CD1c-positive myeloid dendritic cell (primary cell): ENCODE results near the gene CERS6.

Source experiments
- DNase-seq: peaks from one replicate; pipeline ENCODE4 v3.0.0-alpha.2; 2016; ENCODE audit errors: extremely low spot score

The CERS6 gene

DNA sequence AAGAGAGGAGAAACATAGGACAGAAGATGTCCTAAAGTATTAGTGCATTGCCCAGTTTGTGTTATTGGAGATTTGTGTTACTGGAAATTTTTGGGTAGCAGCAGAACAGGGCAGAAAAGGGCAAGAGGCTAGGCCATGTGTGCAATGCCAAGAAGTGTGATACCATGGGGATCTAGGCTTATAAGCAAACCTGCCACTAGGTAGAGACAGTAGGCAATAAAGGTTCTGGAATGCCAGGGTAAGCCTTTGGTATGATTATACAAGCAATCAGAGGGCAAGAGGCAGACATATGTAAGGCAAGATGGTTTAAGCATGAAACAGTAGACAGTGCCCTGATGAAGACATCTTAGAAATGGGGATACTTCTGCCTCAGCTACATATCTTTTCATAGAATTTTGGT, 12.3 kb upstream of the CERS6 start:
- DNase-seq = no peak

DNA sequence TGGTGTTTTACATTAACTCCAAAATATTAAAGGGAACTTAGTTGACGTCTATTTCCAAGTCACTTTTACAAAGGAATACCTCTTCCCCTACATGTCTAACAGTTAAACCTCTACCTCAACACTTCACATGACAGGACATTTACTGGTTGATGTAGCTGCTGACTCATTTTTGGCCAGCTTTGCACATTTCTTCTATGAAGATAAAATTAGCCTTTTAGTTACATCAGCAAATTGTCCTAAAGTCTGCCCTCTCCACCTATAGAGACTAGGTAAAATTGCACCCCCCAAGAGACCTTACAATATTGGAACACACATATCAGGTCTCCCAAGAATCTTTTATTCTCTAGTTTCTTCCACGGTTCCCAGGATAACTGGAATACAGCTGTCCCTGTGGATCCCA, 10.1 kb upstream of the CERS6 start:
- DNase-seq = no peak

DNA sequence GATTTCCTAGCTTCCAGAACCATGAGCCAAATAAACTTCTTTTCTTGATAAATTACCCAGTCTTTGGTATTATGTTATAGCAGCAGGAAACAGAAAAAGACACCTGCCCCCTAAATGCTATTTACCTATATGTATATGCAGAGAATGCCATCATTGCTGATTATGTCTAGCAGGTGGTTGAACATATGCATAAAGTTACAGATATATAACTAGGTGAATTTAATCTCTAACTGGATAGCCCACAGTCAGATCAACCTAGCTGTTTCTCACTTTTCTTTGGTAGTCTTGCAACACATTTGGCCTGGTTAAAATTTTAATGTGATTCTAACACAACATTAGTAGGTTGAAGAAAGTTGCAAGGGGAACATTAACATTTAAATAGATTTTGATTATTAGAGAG, 7.1 kb upstream of the CERS6 start:
- no peak for DNase-seq

DNA sequence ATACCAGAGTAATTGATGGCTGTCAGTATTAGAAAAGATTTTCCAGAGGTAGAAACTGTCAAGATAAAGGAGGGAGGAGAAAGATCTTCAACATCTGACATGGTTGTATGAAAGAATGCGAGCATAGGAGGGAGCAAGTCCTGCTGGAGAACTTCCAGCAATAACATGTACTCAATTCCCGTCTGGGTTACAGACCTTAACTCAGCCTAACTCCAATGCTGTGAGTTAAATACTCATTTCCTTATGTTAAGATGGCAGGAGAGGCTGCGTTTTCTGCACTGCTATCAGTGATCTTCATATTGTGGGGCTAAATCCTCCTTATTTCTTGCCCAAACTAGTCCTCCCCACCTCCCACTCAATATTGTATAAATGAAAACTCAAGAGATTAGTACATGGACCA, 6.7 kb upstream of the CERS6 start:
- DNase-seq = no peak

DNA sequence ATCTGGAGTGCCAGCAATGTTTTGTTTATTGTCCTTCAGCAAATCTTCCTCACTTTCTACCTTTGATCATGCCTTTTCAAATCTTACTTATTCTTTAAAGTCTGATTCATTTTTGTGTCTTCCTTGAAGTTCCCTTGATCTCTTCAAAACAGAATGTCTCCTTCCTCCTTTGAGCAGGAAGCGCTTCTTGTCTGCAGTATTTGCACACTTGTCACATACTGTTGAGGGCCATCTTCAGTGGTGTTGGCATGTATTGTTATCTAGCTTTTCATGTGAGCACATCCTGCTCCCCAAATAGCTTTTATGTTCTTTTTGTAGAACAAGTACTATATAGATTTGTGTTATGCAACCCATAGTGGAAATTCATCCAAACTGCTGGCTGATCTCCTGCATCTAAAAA, 5.9 kb upstream of the CERS6 start:
- no peak for DNase-seq

DNA sequence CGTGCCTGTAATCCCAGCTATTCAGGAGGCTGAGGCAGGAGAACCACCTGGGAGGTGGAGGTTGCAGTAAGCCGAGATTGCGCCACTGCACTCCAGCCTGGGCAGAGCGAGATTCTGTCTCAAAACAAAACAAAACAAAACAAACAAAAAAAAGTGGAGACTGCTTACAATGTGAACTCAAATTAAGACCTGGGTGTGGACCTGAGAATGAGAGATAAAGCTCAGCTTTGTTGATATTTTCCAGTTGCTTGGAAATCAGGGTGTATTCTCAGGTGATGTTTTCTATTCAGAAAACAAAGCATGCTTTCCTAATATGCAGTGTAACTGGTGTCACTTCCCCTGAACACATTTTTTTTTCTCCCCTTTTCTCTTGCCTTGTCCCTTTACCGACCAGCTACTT, 5.3 kb upstream of the CERS6 start:
- DNase-seq = no peak

DNA sequence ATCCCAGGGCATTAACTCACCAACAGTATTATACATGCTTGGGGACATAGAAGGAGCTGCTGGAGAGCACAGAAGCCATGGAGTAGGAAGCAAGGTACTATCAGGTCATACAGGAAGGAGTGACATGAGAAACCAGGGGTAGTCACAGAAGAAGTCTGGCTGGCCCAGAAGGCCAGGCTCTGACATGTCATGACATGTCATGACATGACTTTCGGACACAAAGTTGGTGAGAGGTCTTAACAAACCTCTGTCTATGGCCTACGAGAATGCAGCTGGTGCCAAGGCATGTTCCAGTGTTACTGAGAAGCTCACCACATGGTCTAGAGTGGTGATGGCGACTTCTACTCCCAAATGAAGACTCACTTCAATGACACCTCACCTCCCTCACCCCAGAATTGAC, 3.3 kb upstream of the CERS6 start:
- no peak for DNase-seq

DNA sequence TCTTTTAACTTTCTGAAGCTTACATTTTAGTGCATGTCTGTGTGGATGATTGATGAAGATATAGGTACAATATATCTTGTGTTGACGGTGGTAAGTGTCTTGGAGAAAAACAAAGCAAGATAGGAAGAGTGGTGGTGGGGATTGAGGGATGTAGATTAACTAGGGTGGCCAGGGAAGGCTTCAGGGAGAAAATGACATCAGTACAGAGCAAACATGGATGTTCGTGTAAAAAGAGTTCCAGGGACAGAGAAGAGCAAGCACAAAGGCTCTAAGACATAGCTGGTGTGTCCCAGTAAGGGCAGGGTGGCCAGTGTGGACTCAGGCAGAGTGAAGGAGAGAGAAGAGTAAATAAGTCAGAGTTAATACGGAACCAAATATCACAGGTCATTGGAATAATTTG, 2.7 kb upstream of the CERS6 start:
- DNase-seq = no peak

DNA sequence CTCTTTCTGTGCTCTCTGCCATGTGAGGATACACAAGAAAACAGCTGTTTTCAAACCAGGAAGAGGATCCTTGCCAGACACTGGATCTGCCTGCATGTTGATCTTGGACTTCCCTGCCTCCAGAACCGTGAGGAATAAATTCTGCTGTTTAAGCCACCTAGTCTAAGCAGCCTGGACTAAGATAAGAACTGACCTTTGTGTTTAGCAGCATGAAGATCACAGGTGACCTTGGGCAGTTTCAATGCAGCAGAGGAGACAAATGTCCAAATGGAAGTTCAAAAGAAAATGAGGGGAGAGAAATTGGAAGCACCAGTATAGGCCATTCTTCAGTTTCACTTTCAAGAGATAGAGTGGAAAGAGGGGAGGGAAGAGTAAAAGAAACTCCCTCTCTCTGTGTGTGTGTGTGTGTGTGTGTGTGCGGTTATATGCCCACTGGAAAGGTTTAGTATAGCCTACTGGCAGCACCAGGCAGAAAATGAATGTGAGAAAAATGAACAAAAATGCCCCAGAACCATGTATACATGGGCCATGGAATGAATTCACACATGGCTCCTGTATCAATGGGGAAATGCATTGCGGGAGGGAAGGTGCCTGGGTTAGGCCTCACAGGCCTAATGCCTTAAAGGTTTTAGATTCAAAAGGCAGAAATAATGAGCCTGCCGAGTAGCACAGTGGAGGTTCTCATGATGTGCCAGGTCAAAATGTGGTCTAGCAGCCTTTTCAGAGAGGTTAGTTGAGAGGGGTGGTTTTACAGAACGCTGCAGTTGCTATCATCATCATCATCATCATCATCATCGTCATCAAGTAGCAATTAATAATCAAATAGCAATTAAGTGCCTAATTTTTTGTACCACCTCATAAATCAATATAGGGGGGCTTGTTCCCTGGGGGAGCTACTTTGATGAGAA, 1.1 kb upstream of the CERS6 start:
- peak; percentile 17 for DNase-seq

DNA sequence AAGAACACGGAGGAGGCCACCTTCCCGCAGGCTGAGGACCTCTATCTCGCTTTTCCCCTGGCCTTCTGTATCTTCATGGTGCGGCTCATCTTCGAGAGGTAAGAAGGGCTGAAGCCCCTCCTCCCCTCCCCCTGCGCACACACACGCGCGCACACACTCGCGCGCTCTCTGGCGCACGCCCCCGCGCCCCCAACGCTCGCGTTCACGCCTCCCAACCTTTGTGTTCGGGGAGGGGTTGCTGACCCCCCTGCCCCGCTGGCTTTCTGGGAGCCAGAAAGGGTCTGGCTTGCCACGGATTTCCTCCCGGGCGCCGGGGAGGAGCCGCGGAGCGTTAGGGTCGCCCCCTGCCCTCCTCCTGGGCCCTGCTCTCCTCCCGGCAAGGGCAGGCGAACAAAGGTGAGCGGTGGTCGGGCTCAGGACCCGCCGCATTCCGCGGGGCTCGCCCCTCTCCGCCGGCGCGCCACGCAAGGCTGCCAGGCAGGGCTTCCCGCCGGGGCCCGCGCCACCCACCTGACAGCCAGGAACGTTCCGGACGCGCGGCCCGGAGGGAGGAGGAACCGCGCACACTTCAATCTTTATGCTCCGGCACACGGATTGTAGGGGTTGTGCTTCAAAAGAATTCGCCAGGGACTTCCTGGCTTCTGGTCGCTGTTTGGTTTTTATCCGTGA, 583 bp downstream of the CERS6 start:
- peak; percentile 58 for DNase-seq

DNA sequence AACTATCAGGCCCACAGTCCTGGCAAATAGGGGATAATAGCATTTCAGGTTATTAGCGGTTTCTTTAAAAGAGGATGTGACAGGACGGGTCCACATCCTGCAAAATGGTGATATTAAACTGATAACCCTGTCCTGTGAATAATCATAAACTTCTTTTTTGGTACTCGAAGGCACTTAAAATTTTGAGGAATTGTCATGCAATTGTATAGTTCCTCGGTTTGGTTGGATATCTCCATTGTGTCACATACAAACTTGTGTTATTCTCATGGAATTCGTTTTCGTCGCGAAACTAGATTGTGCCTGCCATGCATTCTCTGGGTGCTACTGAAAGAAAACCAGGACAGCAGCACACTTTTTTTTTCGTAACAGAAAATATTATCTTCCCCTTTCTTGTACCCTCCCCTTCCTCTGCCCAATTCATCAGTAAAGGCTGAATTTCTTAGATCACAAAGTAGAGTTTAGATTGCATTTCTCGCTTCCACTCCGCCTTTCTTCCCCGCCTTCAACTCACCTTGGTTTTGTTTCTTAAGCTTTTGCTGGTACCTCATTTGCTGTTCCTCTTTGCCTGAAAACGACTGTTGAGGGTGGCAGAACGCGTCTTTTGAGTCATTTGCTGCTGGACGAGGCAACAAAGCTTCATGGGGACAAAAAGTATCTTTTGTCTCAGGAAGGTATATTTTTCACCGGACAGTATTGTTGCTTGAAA, 1.3 kb downstream of the CERS6 start:
- peak; percentile 59 for DNase-seq

DNA sequence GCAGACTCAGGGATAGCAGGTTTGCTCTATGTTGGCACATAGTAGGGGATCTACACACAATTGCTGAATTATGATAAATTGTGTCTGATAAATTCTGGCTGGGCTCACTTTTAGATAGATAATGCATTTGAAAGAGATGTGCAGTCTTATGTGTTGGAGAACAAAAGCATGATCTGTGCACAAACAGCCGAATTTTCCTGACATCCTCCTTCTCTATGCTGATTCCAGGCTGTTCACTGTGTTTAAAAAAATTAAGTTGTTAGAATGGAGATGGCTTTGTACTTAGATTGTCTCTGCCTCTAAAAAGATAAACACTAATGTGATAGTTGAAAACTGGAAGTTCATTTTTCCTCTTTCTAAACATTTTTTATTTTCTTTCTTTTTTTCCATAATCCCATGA, 2.1 kb downstream of the CERS6 start:
- no peak for DNase-seq

DNA sequence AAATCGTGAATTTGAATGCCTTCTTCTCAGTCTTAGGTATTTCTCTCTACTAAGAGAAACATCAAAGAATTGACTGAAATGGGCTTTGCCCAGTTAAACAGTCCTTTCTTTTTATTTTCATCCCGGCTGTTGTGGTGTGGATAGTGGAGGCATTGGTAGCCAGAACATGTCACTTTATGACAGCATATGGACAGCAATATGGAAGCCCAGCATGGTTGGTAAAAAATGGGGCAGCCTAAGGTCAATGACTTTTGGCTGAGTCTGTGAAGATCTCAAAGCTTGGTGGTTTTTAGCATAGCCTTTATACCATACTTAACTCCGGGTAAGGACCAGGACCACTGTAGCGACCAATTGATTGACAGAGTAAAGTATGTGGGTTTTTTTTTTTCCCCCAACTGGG, 3.2 kb downstream of the CERS6 start:
- no peak for DNase-seq

DNA sequence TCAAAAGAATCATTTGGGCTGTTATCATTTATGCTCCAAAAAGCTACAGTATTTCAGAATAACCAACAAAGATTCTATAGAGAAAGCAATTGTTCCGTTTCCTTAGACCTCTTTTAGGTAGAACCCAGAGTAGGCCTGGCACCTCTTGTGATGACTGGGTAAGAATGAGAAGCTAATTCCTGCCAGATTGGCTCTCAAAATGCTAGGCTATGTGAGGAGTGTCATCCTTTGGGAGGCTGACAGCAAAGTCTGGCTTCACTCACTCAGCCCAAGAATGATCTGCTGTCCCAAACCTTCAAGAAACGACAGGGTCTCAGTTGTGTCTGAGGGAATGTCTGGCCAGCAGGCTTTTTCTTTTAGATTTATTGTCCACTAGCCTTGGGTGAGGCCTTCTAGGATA, 4.5 kb downstream of the CERS6 start:
- no peak for DNase-seq

DNA sequence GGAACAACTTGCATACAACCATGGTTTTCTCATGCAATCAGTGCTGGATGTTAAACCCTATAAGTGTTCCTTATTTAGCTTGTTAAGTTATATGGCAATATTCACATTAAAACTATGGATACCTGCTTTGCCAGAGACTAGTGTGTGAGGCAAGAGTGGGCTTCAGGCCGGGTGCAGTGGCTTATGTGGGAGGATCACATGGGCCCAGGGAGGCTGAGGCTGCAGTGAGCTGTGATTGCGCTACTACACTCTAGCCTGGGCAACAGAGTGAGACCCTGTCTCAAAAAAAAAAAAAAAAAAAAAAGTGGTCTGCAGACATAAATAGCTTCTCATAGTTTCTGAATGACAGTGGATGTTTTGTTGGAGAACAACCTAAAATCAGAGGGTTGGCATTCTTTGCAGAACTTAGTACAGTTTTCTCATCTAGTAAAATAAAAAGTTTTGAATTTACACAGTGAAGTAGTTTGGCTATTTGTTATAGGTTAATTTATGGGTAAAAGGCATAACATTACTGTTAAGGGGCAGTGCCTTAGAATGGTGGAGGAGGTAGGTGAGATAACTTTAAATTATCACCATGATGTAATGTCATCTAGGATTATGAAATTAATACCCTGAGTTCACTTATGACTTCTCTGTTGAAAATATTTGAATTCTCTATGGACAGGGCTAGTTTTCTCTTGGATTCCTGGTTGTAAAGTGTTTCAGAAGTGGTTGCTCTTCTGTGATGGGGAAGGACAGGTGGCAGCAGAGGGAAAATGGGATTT, 5.3 kb downstream of the CERS6 start:
- DNase-seq = no peak

DNA sequence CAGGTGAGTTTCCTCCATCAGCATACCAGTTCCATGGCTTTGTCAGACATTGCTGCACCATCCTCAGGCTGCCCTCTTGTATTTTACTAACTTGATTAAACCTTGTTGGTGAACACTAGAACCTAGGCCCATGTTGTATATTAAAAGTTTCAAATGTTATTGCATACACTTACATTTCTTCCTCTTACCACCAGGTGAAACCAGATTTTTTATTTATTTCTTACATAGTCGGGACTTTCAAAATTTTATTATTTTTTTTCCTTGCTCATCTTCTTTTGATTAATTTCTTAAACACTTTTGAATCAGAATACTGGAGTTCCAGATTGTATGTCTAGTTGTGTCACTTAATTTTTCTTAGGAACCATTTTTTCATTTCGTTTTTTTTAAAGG, 5.9 kb downstream of the CERS6 start:
- no peak for DNase-seq

DNA sequence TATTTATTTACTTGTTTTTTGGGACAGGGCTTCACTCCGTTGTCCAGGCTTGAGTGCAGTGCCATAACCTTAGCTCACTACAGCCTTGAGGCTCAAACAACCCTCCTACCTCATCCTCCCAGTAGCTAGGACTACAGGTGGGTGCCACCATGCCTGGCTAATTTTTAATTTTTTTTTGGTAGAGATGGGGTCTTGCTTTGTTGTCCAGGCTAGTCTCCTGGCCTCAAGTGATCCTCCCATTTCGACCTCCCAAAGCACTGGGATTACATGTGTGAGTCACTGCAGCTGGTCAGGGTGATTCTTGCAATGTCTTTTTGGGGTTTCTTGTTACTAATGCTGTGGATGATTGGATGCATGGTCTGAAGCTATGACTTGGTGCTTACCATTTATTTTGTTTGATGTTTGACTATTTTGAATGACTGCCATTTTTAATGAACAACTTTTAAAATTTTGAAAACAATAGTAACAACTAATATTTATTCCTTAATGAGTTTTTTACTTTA, 6.5 kb downstream of the CERS6 start:
- no peak for DNase-seq

DNA sequence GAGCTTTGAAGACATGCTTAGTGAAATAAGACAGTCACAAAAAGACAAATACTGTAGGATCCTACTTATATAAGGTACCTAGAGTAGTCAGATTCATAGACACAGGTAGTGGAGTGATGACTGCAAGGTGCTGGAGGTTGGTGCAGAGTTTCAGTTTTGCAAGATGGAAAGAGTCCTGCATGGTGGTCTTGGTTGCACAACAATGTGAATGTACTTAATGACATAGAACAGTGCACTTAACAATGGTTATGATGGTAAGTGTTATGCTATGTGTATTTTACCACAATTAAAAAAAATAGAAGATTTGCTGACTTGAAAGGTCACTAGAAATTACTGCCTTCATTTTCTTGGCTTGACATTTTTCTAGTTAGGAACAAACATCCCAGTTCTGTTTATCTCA, 9.5 kb downstream of the CERS6 start:
- no peak for DNase-seq

DNA sequence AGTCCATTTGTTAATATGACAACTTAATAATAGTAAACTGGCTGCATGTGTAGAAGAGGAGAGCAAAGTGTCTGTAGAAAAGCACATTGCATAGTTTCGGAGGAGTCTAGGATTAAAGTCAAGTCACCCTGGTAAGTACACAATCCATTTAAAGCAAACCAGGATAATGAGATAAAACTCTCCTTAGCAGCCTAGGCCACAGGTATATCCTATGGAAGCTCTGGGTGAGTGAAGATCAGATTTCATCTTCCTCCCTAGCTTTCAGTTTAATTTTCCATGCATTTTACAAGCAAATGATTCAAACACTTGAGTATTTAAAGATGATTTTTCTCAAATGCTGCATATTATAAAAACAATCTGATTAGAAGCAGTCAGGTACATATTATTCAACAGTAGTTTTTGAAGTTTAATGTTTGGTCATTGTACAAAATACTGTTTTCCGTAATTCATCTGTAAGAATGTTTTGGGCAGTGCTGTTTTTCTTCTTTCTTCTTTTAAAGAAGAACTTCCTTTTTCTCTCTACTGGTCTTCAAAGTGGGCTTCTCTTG, 10.2 kb downstream of the CERS6 start:
- DNase-seq = no peak

DNA sequence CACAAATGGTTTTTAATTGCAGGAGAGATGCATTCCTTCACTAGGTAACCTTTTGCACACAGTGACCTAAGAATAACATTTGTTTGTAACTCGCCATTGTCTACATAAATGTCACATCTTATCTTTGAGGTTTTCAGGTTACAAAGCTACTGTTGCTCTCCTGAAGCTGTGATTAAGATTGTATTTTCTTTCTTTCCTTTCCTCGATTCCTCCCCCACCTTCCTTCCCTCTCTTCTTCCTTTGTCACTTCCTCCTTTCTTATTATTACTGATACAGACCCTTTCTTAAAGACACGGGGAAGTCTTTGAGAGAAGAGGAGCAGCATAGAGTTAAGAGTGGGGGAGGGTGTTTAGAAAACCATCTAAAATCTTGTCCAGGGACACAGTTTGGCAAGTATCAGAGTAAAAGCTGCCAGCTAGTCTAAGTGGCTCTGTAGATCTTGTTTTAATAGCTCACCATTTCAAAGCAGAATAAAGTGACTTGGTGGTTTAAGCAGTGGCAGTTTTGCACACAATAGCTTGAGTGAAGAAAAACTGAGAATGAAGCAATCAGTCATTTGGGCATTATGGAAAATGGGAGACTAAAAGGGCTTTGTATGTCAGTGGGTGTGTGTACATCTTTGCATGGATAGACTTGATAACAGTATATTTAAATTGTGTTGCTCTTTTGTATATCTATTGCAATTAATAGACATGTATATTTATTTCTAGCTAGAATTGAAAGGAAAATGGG, 10.9 kb downstream of the CERS6 start:
- no peak for DNase-seq

DNA sequence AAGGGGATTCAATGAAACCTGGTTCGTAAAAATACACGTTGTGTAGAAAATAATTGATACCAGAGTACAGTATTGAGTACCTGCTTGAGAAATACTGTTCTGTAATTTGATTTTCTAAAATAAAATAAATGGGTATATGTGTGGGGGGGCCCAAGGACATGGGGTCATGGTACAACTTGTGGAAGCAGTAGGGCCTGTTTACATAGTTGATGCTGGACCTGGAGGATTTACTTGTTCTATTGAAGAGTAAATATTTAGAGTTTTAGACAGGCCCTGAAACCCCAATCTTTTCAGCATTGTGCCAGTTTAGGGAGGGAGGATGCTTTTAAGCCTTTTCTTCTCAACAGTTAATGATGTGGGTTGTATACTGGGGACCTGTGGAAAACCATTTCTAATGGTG, 11.7 kb downstream of the CERS6 start:
- no peak for DNase-seq
